Activated CD8-positive, alpha-beta memory T cell treated with anti-CD3 and anti-CD28 coated beads, Interleukin-2, amount 10 ng/mL, durations not matched to agents 7 days and 5 days (primary cell): ENCODE measurements around the gene SENP3. TPM values are rescaled to one million over a fixed set of nuclear protein-coding genes. Genes with fewer than 3 reads are reported as not detected.
A peak's percentile ranks its signal among the peaks of the same experiment; 100 is the strongest.

Experiments
- ATAC-seq: fragments of 150-1000 bp; cut with Tn5 transposase; one replicate; pipeline ENCODE4 v1.10.0; 2021; ENCODE audit warnings: moderate library complexity
- CTCF ChIA-PET: fragments of 350-600 bp; sonication (Branson Sonifier 250); formaldehyde crosslinking; loops from one replicate; lab custom pipeline; 2021; ENCODE audit warnings: antibody characterized with exemption; lab: Charles Lee
- DNase-seq: peaks from one replicate; pipeline ENCODE4 v3.0.0-alpha.2; 2020
- H3K27ac Mint-ChIP-seq: one replicate; pipeline ENCODE4 v1.8.0; 2021; ENCODE audit warnings: mild to moderate bottlenecking, mixed read lengths
- H3K27me3 Mint-ChIP-seq: one replicate; pipeline ENCODE4 v1.8.0; 2021; ENCODE audit warnings: mixed read lengths
- H3K36me3 Mint-ChIP-seq: one replicate; pipeline ENCODE4 v1.8.0; 2021; ENCODE audit warnings: mild to moderate bottlenecking, mixed read lengths
- H3K4me1 Mint-ChIP-seq: one replicate; pipeline ENCODE4 v1.8.0; 2021; ENCODE audit warnings: mixed read lengths
- H3K4me3 Mint-ChIP-seq: one replicate; pipeline ENCODE4 v1.8.0; 2021; ENCODE audit warnings: mild to moderate bottlenecking, moderate library complexity, mixed read lengths
- H3K9me3 Mint-ChIP-seq: one replicate; pipeline ENCODE4 v1.8.0; 2022; ENCODE audit warnings: low read depth, mixed read lengths
- total RNA-seq, 2 experiments: library from RNA; stranded (reverse); gene quantifications; one replicate each; pipeline ENCODE4 v1.2.3, GENCODE V29; 2021

SENP3 gene
- total RNA-seq, 2 experiments from 2014 or later: 55.7 to 70.9 TPM

DNA sequence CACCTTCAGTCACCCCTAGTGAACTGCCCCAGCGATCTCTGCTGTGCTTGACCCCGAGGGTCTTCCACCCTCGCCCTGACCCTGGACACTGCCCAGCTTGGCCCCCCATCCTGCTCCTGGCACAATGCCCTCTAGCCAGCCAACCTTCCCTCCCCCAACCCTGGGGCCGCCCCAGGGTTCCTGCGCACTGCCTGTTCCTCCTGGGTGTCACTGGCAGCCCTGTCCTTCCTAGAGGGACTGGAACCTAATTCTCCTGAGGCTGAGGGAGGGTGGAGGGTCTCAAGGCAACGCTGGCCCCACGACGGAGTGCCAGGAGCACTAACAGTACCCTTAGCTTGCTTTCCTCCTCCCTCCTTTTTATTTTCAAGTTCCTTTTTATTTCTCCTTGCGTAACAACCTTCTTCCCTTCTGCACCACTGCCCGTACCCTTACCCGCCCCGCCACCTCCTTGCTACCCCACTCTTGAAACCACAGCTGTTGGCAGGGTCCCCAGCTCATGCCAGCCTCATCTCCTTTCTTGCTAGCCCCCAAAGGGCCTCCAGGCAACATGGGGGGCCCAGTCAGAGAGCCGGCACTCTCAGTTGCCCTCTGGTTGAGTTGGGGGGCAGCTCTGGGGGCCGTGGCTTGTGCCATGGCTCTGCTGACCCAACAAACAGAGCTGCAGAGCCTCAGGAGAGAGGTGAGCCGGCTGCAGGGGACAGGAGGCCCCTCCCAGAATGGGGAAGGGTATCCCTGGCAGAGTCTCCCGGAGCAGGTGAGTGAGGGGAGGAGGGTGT, 3.0 kb upstream of the SENP3 start, which contains the start of gene TNFSF13:
Gene TNFSF13, plus strand, starts transcription at position 207 of the 776 bp plus-strand sequence. Its CDS starts 290 bp downstream, at position 497.
- Mint-ChIP-seq H3K27me3 (no peaks in the 10 kb centered on the region), H3K9me3 (no peaks in the 10 kb centered on the region), H3K36me3 (peaks cover 10% of the 10 kb centered on the region), H3K4me3 (no peak within 1 kb of the TSS), H3K27ac (peak within 1 kb of the TSS; percentile 68), H3K4me1 (peaks cover 52% of the 10 kb centered on the region)
- CTCF ChIA-PET: interaction anchor here (0.7 to 5.4 kb wide), 5 partner anchors 9 to 203 kb away, joined by 3 to 172 read pairs (median 4); partner anchors contain the start of gene TNFSF12
- no peak for ATAC-seq
- DNase-seq: no peak

DNA sequence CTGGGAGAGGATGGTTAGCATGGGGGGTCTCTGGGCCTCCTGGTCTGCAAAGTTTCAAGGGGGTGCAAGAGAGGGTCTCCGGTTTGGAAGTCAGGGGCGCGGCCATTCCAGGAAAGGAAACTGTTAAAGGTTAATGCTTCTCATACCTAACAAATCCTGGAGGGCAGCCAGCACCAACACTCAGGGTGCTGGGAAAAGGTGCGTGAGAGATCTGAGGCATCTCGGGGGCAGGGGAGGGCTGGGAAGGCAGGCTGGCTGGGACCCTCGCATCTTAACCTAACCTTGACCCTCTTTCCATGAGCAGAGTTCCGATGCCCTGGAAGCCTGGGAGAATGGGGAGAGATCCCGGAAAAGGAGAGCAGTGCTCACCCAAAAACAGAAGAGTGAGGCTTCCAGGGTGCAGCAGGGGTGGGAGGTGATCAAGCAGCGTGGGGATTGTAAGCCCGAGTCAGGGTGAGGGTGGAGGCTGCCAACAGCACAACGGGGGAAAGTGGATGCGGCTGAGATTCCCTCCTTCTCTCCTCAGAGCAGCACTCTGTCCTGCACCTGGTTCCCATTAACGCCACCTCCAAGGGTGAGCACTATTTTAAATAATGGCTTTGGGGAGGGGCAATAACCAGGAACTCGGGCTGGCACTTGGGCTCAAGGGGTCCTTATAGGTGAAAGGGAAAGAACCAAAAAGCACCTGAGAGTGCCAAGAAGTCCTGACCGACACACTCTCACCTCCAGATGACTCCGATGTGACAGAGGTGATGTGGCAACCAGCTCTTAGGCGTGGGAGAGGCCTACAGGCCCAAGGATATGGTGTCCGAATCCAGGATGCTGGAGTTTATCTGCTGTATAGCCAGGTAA, 2.2 kb upstream of the SENP3 start:
- no peak for DNase-seq
- Mint-ChIP-seq H3K27ac (no peak overlapping the region), H3K4me1 (peaks cover 56% of the 10 kb centered on the region), H3K9me3 (no peaks in the 10 kb centered on the region), H3K27me3 (no peaks in the 10 kb centered on the region), H3K36me3 (peaks cover 7% of the 10 kb centered on the region), H3K4me3 (no peak overlapping the region)
- ATAC-seq: no peak
- CTCF ChIA-PET: interaction anchor here (0.8 to 5.4 kb wide), 36 partner anchors 7 to 230 kb away, joined by 3 to 172 read pairs (median 8); partner anchors contain the start of genes CD68, MPDU1, PLSCR3 and SAT2

DNA sequence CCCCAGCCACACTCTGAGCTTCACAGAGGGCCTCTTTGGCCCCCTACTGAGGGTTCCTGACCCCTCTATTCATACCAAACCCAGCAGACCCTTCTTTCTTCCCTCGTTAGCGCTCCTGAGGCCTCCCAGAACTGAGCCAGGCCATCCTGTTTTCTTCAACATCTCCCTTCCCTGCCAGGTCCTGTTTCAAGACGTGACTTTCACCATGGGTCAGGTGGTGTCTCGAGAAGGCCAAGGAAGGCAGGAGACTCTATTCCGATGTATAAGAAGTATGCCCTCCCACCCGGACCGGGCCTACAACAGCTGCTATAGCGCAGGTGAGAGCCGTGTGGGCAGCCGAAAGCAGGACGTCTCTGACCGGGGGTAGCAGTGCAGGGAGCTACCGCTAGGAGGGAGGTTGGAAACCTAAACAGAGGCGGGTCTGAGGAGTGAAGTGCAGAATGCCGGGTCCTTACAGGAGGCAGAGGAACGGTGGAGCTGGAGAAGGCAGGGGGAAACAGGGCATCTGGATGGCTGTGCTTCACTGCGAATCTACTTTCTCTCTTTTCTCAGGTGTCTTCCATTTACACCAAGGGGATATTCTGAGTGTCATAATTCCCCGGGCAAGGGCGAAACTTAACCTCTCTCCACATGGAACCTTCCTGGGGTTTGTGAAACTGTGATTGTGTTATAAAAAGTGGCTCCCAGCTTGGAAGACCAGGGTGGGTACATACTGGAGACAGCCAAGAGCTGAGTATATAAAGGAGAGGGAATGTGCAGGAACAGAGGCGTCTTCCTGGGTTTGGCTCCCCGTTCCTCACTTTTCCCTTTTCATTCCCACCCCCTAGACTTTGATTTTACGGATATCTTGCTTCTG, 1.3 kb upstream of the SENP3 start:
- ATAC-seq (no peak), DNase-seq (peak; percentile 72)
- Mint-ChIP-seq H3K4me3 (peak overlapping the region; percentile 85), H3K36me3 (peaks cover 9% of the 10 kb centered on the region), H3K27me3 (no peaks in the 10 kb centered on the region), H3K4me1 (peaks cover 55% of the 10 kb centered on the region), H3K9me3 (no peaks in the 10 kb centered on the region), H3K27ac (peak overlapping the region; percentile 92)
- CTCF ChIA-PET: interaction anchor here (0.6 to 5.4 kb wide), 52 partner anchors 8 to 340 kb away, joined by 3 to 172 read pairs (median 6); partner anchors contain the start of genes CD68, FXR2, MPDU1 and PLSCR3

DNA sequence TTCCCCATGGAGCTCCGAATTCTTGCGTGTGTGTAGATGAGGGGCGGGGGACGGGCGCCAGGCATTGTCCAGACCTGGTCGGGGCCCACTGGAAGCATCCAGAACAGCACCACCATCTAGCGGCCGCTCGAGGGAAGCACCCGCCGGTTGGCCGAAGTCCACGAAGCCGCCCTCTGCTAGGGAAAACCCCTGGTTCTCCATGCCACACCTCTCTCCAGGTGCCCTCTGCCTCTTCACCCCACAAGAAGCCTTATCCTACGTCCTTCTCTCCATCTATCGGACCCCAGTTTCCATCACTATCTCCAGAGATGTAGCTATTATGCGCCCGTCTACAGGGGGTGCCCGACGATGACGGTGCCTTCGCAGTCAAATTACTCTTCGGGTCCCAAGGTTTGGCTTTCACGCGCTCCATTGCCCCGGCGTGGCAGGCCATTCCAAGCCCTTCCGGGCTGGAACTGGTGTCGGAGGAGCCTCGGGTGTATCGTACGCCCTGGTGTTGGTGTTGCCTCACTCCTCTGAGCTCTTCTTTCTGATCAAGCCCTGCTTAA, 617 bp upstream of the SENP3 start:
- CTCF ChIA-PET: interaction anchor here (0.6 to 5.4 kb wide), 53 partner anchors 9 to 340 kb away, joined by 3 to 172 read pairs (median 6); partner anchors contain the start of genes CD68, FXR2, MPDU1 and PLSCR3
- no peaks in the 10 kb centered on the region for H3K27me3 Mint-ChIP-seq
- ATAC-seq (peak; percentile 75), DNase-seq (peak; percentile 91)
- peaks cover 51% of the 10 kb centered on the region for H3K4me1 Mint-ChIP-seq
- H3K9me3 Mint-ChIP-seq: no peaks in the 10 kb centered on the region
- H3K27ac Mint-ChIP-seq: peak overlapping the region; percentile 92
- H3K36me3 Mint-ChIP-seq: peaks cover 11% of the 10 kb centered on the region
- peak overlapping the region; percentile 85 for H3K4me3 Mint-ChIP-seq

DNA sequence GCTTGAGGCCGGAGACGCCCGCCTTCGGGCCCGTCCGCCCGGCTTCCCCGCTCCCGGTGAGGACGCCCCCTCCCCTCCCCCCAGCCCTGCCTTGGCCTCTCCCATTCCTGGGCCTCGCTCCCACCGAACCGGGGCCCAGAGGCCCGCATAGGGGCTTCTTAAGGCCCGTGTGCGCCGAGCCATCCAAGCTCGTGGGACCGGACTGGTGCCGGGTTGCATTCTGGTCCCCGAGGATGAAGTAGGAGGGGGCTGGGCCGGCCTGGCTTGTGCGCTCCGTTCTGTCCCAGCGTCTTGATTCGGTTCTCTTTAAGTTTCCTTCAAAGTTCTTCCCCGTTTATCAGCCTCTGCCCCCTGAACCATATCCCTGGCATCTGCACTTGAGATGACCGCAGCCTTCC, 488 bp downstream of the SENP3 start:
- ATAC-seq: peak; percentile 8

DNA sequence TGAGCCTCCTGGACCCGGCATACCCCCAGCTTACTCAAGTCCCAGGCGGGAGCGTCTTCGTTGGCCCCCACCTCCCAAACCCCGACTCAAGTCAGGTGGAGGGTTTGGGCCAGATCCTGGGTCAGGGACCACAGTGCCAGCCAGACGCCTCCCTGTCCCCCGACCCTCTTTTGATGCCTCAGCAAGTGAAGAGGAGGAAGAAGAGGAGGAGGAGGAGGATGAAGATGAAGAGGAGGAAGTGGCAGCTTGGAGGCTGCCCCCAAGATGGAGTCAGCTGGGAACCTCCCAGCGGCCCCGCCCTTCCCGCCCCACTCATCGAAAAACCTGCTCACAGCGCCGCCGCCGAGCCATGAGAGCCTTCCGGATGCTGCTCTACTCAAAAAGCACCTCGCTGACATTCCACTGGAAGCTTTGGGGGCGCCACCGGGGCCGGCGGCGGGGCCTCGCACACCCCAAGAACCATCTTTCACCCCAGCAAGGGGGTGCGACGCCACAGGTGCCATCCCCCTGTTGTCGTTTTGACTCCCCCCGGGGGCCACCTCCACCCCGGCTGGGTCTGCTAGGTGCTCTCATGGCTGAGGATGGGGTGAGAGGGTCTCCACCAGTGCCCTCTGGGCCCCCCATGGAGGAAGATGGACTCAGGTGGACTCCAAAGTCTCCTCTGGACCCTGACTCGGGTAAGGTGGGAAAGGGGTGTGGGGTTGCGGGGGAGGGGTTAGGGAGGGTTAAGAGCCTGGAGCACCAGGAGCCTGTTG, 1.6 kb downstream of the SENP3 start:
- CTCF ChIA-PET: interaction anchor here (0.5 to 0.9 kb wide), 3 partner anchors 51 to 418 kb away, joined by 3 read pairs; partner anchors contain the start of gene TMEM102
- Mint-ChIP-seq H3K27ac (peak overlapping the region; percentile 84), H3K36me3 (peaks cover 13% of the 10 kb centered on the region)

More for the DNA sequence above, 488 bp downstream of the SENP3 start:
- H3K4me1 Mint-ChIP-seq: peaks cover 53% of the 10 kb centered on the region
- peak overlapping the region; percentile 85 for H3K4me3 Mint-ChIP-seq
- H3K36me3 Mint-ChIP-seq: peaks cover 9% of the 10 kb centered on the region
- no peaks in the 10 kb centered on the region for H3K9me3 Mint-ChIP-seq
- H3K27ac Mint-ChIP-seq: peak overlapping the region; percentile 84
- H3K27me3 Mint-ChIP-seq: no peaks in the 10 kb centered on the region
- CTCF ChIA-PET: interaction anchor here (0.6 to 3.0 kb wide), 13 partner anchors 9 to 200 kb away, joined by 3 to 44 read pairs (median 7); partner anchors contain the start of genes TMEM102, TNFSF12, TP53 and WRAP53
- DNase-seq: no peak

DNA sequence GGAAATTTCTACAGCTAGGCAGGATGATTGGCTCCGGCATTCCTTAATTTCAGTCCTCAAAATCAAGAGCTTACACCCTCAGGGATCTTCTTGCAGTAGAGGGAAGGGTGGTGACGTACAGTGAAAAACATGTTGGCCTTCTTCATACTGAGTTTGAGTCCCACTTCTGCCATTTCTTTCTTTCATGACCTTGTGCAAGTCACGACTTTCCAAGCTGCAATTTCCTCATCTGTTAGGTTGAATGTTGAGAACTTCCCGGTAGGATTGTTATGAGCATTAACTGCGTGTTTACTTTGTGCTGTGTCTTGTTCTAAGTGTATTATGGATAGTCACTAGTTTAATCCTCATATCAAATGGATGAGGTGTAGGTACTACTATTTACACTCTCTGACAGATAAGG, 7.9 kb downstream of the SENP3 start:
- Mint-ChIP-seq H3K27me3 (no peaks in the 10 kb centered on the region), H3K4me3 (no peak overlapping the region), H3K36me3 (peaks cover 42% of the 10 kb centered on the region), H3K27ac (no peak overlapping the region), H3K4me1 (peaks cover 26% of the 10 kb centered on the region), H3K9me3 (no peaks in the 10 kb centered on the region)
- DNase-seq (no peak), ATAC-seq (no peak)
- CTCF ChIA-PET: interaction anchor here (1.0 to 3.2 kb wide), 5 partner anchors 9 to 273 kb away, joined by 3 to 19 read pairs (median 3); partner anchors contain the start of gene SENP3

More for the DNA sequence above, 1.6 kb downstream of the SENP3 start:
- H3K9me3 Mint-ChIP-seq: no peaks in the 10 kb centered on the region
- H3K27me3 Mint-ChIP-seq: no peaks in the 10 kb centered on the region
- peak overlapping the region; percentile 85 for H3K4me3 Mint-ChIP-seq
- ATAC-seq: no peak
- H3K4me1 Mint-ChIP-seq: peaks cover 49% of the 10 kb centered on the region
- no peak for DNase-seq

DNA sequence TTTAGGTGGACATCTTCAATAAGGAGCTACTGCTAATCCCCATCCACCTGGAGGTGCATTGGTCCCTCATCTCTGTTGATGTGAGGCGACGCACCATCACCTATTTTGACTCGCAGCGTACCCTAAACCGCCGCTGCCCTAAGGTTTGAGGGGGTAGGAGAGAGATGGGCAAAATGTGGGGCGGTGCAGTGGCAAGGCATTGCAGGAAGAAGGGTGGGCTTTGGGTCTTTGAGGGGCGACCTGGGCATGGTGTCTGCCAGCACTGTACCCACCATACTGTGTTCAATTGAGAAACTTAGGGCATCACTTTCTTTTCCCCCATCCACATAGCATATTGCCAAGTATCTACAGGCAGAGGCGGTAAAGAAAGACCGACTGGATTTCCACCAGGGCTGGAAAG, 8.6 kb downstream of the SENP3 start:
- no peaks in the 10 kb centered on the region for H3K9me3 Mint-ChIP-seq
- H3K27ac Mint-ChIP-seq: no peak overlapping the region
- DNase-seq (no peak), ATAC-seq (no peak)
- H3K36me3 Mint-ChIP-seq: peaks cover 46% of the 10 kb centered on the region
- H3K4me3 Mint-ChIP-seq: no peak overlapping the region
- H3K4me1 Mint-ChIP-seq: peaks cover 31% of the 10 kb centered on the region
- CTCF ChIA-PET: interaction anchor here (0.9 to 3.2 kb wide), 6 partner anchors 10 to 215 kb away, joined by 3 to 19 read pairs (median 4); partner anchors contain the start of gene SENP3
- H3K27me3 Mint-ChIP-seq: no peaks in the 10 kb centered on the region

DNA sequence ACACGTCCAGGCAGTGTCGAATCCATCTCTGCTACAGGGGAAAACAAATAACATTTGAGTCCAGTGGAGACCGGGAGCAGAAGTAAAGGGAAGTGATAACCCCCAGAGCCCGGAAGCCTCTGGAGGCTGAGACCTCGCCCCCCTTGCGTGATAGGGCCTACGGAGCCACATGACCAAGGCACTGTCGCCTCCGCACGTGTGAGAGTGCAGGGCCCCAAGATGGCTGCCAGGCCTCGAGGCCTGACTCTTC, 10.5 kb downstream of the SENP3 start:
- Mint-ChIP-seq H3K27ac (peak overlapping the region; percentile 99), H3K4me3 (peak overlapping the region; percentile 95), H3K36me3 (peaks cover 59% of the 10 kb centered on the region), H3K27me3 (no peaks in the 10 kb centered on the region), H3K9me3 (no peaks in the 10 kb centered on the region), H3K4me1 (peaks cover 46% of the 10 kb centered on the region)
- CTCF ChIA-PET: interaction anchor here (1.1 to 3.2 kb wide), 3 partner anchors 9 to 136 kb away, joined by 3 to 19 read pairs (median 6); partner anchors contain the start of gene SENP3
- ATAC-seq (peak; percentile 88), DNase-seq (no peak)

DNA sequence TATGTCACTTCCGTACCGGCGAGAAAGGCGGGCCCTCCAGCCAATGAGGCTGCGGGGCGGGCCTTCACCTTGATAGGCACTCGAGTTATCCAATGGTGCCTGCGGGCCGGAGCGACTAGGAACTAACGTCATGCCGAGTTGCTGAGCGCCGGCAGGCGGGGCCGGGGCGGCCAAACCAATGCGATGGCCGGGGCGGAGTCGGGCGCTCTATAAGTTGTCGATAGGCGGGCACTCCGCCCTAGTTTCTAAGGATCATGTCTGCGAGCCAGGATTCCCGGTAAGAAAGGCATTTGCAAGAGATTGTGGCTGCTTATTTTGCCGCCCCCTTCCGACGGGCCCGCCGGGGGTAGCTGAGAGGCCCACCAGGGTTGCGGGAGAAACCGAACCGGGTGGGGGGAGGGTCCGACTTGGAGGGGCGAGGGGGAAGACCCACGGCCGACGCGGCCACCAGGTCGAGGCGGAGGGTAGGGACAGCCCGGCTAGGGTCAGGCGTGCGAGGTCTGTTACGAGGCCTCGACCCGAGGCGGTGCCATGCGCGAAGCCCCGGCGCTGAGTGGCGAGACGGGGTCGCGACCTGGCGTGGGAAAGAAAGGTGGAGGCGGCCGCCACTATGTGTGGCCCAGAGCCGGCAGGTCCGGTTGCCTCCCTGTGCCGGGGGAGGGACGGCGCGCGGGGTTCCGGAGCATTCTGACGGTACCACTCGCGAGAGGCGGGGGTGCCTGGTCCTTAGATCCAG, 11.0 kb downstream of the SENP3 start:
- ATAC-seq (peak; percentile 9), DNase-seq (peak; percentile 100)
- Mint-ChIP-seq H3K36me3 (peaks cover 61% of the 10 kb centered on the region), H3K4me3 (peak overlapping the region; percentile 95), H3K27me3 (no peaks in the 10 kb centered on the region), H3K27ac (peak overlapping the region; percentile 97), H3K9me3 (no peaks in the 10 kb centered on the region), H3K4me1 (peaks cover 51% of the 10 kb centered on the region)
- CTCF ChIA-PET: interaction anchor here (1.1 to 3.2 kb wide), 7 partner anchors 8 to 137 kb away, joined by 3 to 19 read pairs (median 11); partner anchors contain the start of genes MPDU1, SENP3 and SOX15
